GM12875 (cell line): ENCODE measurements around the gene VPREB3.

Source experiments
- H3K4me3 ChIP-seq: one replicate; pipeline ENCODE4 v1.5.1; 2011; ENCODE audit warnings: low read depth, low read length, control low read depth
- TF ChIP-seq, protein P1 (sequence below): IDR thresholded peaks from 2 replicates; pipeline ENCODE4 v1.5.1; 2011; ENCODE audit warnings: low read depth, mild to moderate bottlenecking, control low read depth, inconsistent platforms, low read length, moderate library complexity, borderline replicate concordance; ENCODE audit not compliant: insufficient read depth

The VPREB3 gene, protein sequence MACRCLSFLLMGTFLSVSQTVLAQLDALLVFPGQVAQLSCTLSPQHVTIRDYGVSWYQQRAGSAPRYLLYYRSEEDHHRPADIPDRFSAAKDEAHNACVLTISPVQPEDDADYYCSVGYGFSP

DNA sequence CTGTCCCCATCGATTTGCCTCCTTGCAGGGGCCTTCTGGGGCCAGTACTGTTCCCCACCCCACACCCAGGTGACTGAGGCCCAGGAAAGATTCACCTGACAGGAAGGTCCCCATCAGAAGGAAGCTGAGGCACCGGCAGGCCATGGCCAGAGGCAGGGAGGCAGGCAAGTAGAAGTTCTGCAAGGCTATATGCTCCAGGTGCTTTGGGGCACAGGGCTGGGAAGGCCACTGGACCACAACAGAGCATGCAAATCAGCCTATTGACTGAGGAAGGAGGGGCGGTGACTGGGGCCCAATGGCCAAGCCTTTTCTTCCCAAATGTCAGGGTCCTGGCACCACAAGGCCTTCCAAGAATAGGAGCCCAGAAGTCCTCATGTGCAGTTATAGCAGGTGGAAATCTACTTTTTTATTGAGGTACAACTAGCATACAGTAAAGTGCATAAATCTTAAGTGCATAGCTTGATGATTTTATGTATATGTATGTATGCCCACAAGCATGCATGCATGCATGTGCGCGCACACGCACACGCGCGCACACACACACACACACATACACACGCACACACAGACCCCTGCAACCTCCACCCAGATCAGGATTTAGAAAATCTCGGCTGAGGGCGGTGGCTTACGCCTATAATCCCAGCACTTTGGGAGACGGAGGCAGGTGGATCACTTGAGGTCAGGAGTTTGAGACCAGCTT, at the start of gene VPREB3:
VPREB3 (minus strand) TSS at position 206 of the 700 bp plus-strand sequence; CDS start at position 144, 62 bp downstream.
- TF ChIP-seq, protein P1, sequence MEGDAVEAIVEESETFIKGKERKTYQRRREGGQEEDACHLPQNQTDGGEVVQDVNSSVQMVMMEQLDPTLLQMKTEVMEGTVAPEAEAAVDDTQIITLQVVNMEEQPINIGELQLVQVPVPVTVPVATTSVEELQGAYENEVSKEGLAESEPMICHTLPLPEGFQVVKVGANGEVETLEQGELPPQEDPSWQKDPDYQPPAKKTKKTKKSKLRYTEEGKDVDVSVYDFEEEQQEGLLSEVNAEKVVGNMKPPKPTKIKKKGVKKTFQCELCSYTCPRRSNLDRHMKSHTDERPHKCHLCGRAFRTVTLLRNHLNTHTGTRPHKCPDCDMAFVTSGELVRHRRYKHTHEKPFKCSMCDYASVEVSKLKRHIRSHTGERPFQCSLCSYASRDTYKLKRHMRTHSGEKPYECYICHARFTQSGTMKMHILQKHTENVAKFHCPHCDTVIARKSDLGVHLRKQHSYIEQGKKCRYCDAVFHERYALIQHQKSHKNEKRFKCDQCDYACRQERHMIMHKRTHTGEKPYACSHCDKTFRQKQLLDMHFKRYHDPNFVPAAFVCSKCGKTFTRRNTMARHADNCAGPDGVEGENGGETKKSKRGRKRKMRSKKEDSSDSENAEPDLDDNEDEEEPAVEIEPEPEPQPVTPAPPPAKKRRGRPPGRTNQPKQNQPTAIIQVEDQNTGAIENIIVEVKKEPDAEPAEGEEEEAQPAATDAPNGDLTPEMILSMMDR, result no peak
- peak within 1 kb of the TSS; percentile 43 for H3K4me3 ChIP-seq

GRCh38 chr22:23803001-23803819, 49.0 kb upstream of the VPREB3 start:
- TF ChIP-seq, protein P1, result no peak
- no peak overlapping the region for H3K4me3 ChIP-seq

GRCh38 chr22:23801886-23802377, 47.7 kb upstream of the VPREB3 start:
- H3K4me3 ChIP-seq, result no peak overlapping the region
- TF ChIP-seq, protein P1, result no peak

GRCh38 chr22:23801238-23801821, 47.1 kb upstream of the VPREB3 start:
- TF ChIP-seq, protein P1, result no peak
- no peak overlapping the region for H3K4me3 ChIP-seq

GRCh38 chr22:23800297-23801237, 46.3 kb upstream of the VPREB3 start:
- TF ChIP-seq, protein P1, result no peak
- H3K4me3 ChIP-seq, result no peak overlapping the region

DNA sequence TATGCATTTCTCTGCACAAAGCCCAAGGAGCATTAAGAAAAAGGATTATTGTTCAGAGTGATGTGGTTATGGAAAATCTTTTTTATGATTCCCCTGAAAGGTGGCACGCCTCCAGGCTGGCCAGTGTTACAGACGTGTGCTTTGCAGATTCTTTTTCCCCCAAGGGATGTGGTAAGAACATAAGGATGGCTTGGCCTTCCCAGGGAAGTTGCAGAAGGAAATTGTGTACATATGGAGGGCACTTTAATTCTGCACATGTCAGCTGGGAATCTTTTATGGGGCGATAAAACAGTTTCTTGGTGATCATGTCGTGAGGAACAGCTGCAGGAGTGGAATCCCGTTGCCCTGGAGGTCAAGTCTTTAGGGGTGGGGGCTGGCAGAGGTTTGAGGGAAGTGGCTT, 42.2 kb upstream of the VPREB3 start:
- TF ChIP-seq, protein P1, result no peak
- no peak overlapping the region for H3K4me3 ChIP-seq
